NCI-H2081 treated with DMSO at 0.1 percent for 48 hours (cell line): ENCODE data around the gene ANKRD10.

Experiments used
- DNase-seq: peaks from one replicate; lab custom pipeline; 2025; lab: John Stamatoyannopoulos, UW

The ANKRD10 gene

GRCh38 chr13:110914331-110915056, 375 bp downstream of the ANKRD10 start:
- no peak for DNase-seq

- no peak for DNase-seq
Measured at GRCh38 chr13:110914081-110914330, 863 bp downstream of the ANKRD10 start.

- no peak for DNase-seq
Measured at GRCh38 chr13:110913322-110914080, 1.4 kb downstream of the ANKRD10 start.

- no peak for DNase-seq
Measured at GRCh38 chr13:110912651-110913051, 2.2 kb downstream of the ANKRD10 start.

GRCh38 chr13:110911880-110912279, 3.0 kb downstream of the ANKRD10 start:
- DNase-seq = no peak

GRCh38 chr13:110910013-110910890, 4.6 kb downstream of the ANKRD10 start:
- no peak for DNase-seq

- no peak for DNase-seq
Measured at GRCh38 chr13:110907951-110908898, 6.6 kb downstream of the ANKRD10 start.

GRCh38 chr13:110907301-110907700, 7.6 kb downstream of the ANKRD10 start:
- DNase-seq = no peak

GRCh38 chr13:110904748-110905147, 10.1 kb downstream of the ANKRD10 start:
- no peak for DNase-seq

GRCh38 chr13:110902370-110902769, 12.5 kb downstream of the ANKRD10 start:
- DNase-seq = no peak

- no peak for DNase-seq
Measured at GRCh38 chr13:110897521-110897920, 17.3 kb downstream of the ANKRD10 start.

GRCh38 chr13:110897014-110897413, 17.9 kb downstream of the ANKRD10 start:
- no peak for DNase-seq

- no peak for DNase-seq
Measured at GRCh38 chr13:110894086-110894485, 20.8 kb downstream of the ANKRD10 start.

- DNase-seq = no peak
Measured at GRCh38 chr13:110893571-110893970, 21.3 kb downstream of the ANKRD10 start.

- DNase-seq = no peak
Measured at GRCh38 chr13:110890279-110891165, 24.3 kb downstream of the ANKRD10 start.

GRCh38 chr13:110888390-110888789, 26.5 kb downstream of the ANKRD10 start:
- DNase-seq = no peak

- DNase-seq = no peak
Measured at GRCh38 chr13:110887597-110888333, 27.1 kb downstream of the ANKRD10 start.

GRCh38 chr13:110886870-110887596, 27.8 kb downstream of the ANKRD10 start:
- DNase-seq = no peak
